Measurements from ENCODE around the gene EFTUD2. TPM values are rescaled to one million over a fixed set of nuclear protein-coding genes. Genes with fewer than 3 reads are reported as not detected.

EFTUD2 gene
- total and polyA plus RNA-seq, 4 donors = 35.5 to 93.3 (median 73.3) TPM

GRCh38 chr17:44889003-44889402 lies 10.2 kb downstream of the EFTUD2 start:
- WGBS, 2 donors = 56 to 75% methylated on average over 7 of the region's 7 CpGs
- Histone ChIP-seq H3K27ac (ENCODE audit: low read depth in 1 of 2, low read length in 1 of 2) (no peak overlapping the region), H3K9me3 (ENCODE audit: control insufficient read depth in 4 of 4, insufficient read depth in 3 of 4, low read length in 3 of 4) (no peaks in the 10 kb centered on the region), H3K4me3 (no peak overlapping the region), H3K27me3 (ENCODE audit: control insufficient read depth in 3 of 3, insufficient read depth in 3 of 3, low read length in 2 of 3) (no peaks in the 10 kb centered on the region), H3K36me3 (ENCODE audit: control insufficient read depth in 4 of 4, insufficient read depth in 4 of 4, low read length in 4 of 4) (peaks cover 10 to 38% (median 27%) of the 10 kb centered on the region in 4 donors), H3K4me1 (ENCODE audit: control insufficient read depth in 5 of 5, insufficient read depth in 5 of 5, low read length in 5 of 5) (peaks cover 0 to 3% (median 0%) of the 10 kb centered on the region in 5 donors), H3K9ac (ENCODE audit: insufficient read depth in 1 of 2, low read length in 2 of 2) (no peak overlapping the region)
- DNase-seq = no peak
- TF ChIP-seq CTCF (IDR thresholded peaks at IDR 0.05; ENCODE audit: control extremely low read depth, extremely low read depth) = no peak
- no peak for ATAC-seq (ENCODE audit: insufficient read depth, low FRiP score)

- Histone ChIP-seq H3K4me1 (ENCODE audit: control insufficient read depth in 5 of 5, insufficient read depth in 5 of 5, low read length in 5 of 5) (peaks cover 0 to 3% (median 0%) of the 10 kb centered on the region in 5 donors), H3K4me3 (no peak overlapping the region), H3K27me3 (ENCODE audit: control insufficient read depth in 3 of 3, insufficient read depth in 3 of 3, low read length in 2 of 3) (no peaks in the 10 kb centered on the region), H3K27ac (ENCODE audit: low read depth in 1 of 2, low read length in 1 of 2) (no peak overlapping the region), H3K9ac (ENCODE audit: insufficient read depth in 1 of 2, low read length in 2 of 2) (no peak overlapping the region), H3K36me3 (ENCODE audit: control insufficient read depth in 4 of 4, insufficient read depth in 4 of 4, low read length in 4 of 4) (peaks cover 15 to 38% (median 30%) of the 10 kb centered on the region in 4 donors), H3K9me3 (ENCODE audit: control insufficient read depth in 4 of 4, insufficient read depth in 3 of 4, low read length in 3 of 4) (no peaks in the 10 kb centered on the region)
- 38 to 61% methylated on average over 10 of the region's 10 CpGs for WGBS, 2 donors
- DNase-seq = no peak
- no peak for ATAC-seq (ENCODE audit: insufficient read depth, low FRiP score)
- no peak for TF ChIP-seq CTCF (IDR thresholded peaks at IDR 0.05; ENCODE audit: control extremely low read depth, extremely low read depth)
These were observed 11.0 kb downstream of the EFTUD2 start for GRCh38 chr17:44887971-44888954.

GRCh38 chr17:44887016-44887415 lies 12.2 kb downstream of the EFTUD2 start:
- no peak for DNase-seq
- H3K27ac ChIP-seq (ENCODE audit: low read depth in 1 of 2, low read length in 1 of 2) = no peak overlapping the region
- WGBS, 2 donors = 87 to 100% methylated on average over 1 of the region's 1 CpG
- no peaks in the 10 kb centered on the region for H3K9me3 ChIP-seq (ENCODE audit: control insufficient read depth in 4 of 4, insufficient read depth in 3 of 4, low read length in 3 of 4)
- no peak overlapping the region for H3K4me3 ChIP-seq
- H3K4me1 ChIP-seq (ENCODE audit: control insufficient read depth in 5 of 5, insufficient read depth in 5 of 5, low read length in 5 of 5) = peaks cover 0 to 3% (median 0%) of the 10 kb centered on the region in 5 donors
- H3K27me3 ChIP-seq (ENCODE audit: control insufficient read depth in 3 of 3, insufficient read depth in 3 of 3, low read length in 2 of 3) = no peaks in the 10 kb centered on the region
- H3K9ac ChIP-seq (ENCODE audit: insufficient read depth in 1 of 2, low read length in 2 of 2) = no peak overlapping the region
- TF ChIP-seq CTCF (IDR thresholded peaks at IDR 0.05; ENCODE audit: control extremely low read depth, extremely low read depth) = no peak
- no peak for ATAC-seq (ENCODE audit: insufficient read depth, low FRiP score)
- H3K36me3 ChIP-seq (ENCODE audit: control insufficient read depth in 4 of 4, insufficient read depth in 4 of 4, low read length in 4 of 4) = peaks cover 23 to 50% (median 34%) of the 10 kb centered on the region in 4 donors
